Measurements from ENCODE around the gene DLST.

Gene DLST

GRCh38 chr14:74859757-74860552 lies 21.8 kb upstream of the DLST start:
- intact Hi-C loops (cut with DNase I): loop anchor here (5.0 kb wide), 1 partner anchor 47 kb away; no protein-coding TSS in a partner anchor

GRCh38 chr14:74860899-74861733 lies 20.6 kb upstream of the DLST start:
- peak; percentile 80 to 97 (median 93) for DNase-seq
- intact Hi-C loops (cut with DNase I): loop anchor here (5.0 kb wide), 1 partner anchor 46 kb away; no protein-coding TSS in a partner anchor

More at GRCh38 chr14:74859757-74860552, 21.8 kb upstream of the DLST start:
- peak in 1 of 42 donors; percentile 18 for DNase-seq

- intact Hi-C loops (cut with DNase I): loop anchor here (5.0 kb wide), 1 partner anchor 46 kb away; no protein-coding TSS in a partner anchor
These were observed 20.0 kb upstream of the DLST start for GRCh38 chr14:74861734-74862090.

GRCh38 chr14:74863274-74863673 lies 18.4 kb upstream of the DLST start:
- intact Hi-C loops (cut with DNase I): loop anchor here (5.0 kb wide), 1 partner anchor 44 kb away; no protein-coding TSS in a partner anchor
- DNase-seq: peak in 28 of 42 donors; percentile 18 to 61 (median 41)

More at GRCh38 chr14:74861734-74862090, 20.0 kb upstream of the DLST start:
- no peak for DNase-seq

- no peak for DNase-seq
- intact Hi-C loops (cut with DNase I): loop anchor here (5.0 kb wide), 1 partner anchor 43 kb away; no protein-coding TSS in a partner anchor
These were observed 17.5 kb upstream of the DLST start for GRCh38 chr14:74864198-74864597.

- no peak for DNase-seq
- intact Hi-C loops (cut with DNase I): no loop called here
These were observed 16.6 kb upstream of the DLST start for GRCh38 chr14:74865156-74865555.

GRCh38 chr14:74866708-74867389 lies 14.9 kb upstream of the DLST start:
- intact Hi-C loops (cut with DNase I): no loop called here
- peak in 5 of 42 donors; percentile 26 to 63 (median 33) for DNase-seq

- intact Hi-C loops (cut with DNase I): no loop called here
- DNase-seq: peak in 38 of 42 donors; percentile 13 to 72 (median 48)
These were observed 14.0 kb upstream of the DLST start for GRCh38 chr14:74867673-74868072.

GRCh38 chr14:74868739-74869138 lies 13.0 kb upstream of the DLST start:
- intact Hi-C loops (cut with DNase I): no loop called here

GRCh38 chr14:74871819-74872218 lies 9.9 kb upstream of the DLST start:
- no peak for DNase-seq
- intact Hi-C loops (cut with DNase I): no loop called here

More at GRCh38 chr14:74868739-74869138, 13.0 kb upstream of the DLST start:
- DNase-seq: no peak

GRCh38 chr14:74875204-74875603 lies 6.5 kb upstream of the DLST start:
- DNase-seq: no peak
- intact Hi-C loops (cut with DNase I): no loop called here

GRCh38 chr14:74875941-74876913 lies 5.5 kb upstream of the DLST start, which contains the start of gene PROX2:
Gene PROX2, minus strand, starts transcription at chr14:74876145. Its CDS starts 12,311 bp downstream, at chr14:74863834.
- intact Hi-C loops (cut with DNase I): no loop called here

GRCh38 chr14:74879427-74880182 lies 2.1 kb upstream of the DLST start:
- no peak for DNase-seq

More at GRCh38 chr14:74875941-74876913, 5.5 kb upstream of the DLST start, which contains the start of gene PROX2:
- peak in 4 of 42 donors; percentile 25 to 46 (median 32) for DNase-seq

GRCh38 chr14:74882103-74882920 lies 596 bp downstream of the DLST start:
- DNase-seq: peak in 41 of 42 donors; percentile 25 to 76 (median 57)

More at GRCh38 chr14:74879427-74880182, 2.1 kb upstream of the DLST start:
- intact Hi-C loops (cut with DNase I): no loop called here

GRCh38 chr14:74886001-74886400 lies 4.3 kb downstream of the DLST start:
- no peak for DNase-seq
- intact Hi-C loops (cut with DNase I): no loop called here

More at GRCh38 chr14:74882103-74882920, 596 bp downstream of the DLST start:
- intact Hi-C loops (cut with DNase I): no loop called here

All from head of caudate nucleus (tissue), 42 donors.